DOHH2 (cell line): ENCODE measurements around the gene DISP2.

Source experiments
- CTCF ChIP-seq: fragments of 200-600 bp; sonication (generic); IDR thresholded peaks from one replicate; pipeline ENCODE4 v1.5.1; 2014; ENCODE audit warnings: antibody characterized with exemption, mild to moderate bottlenecking, low read depth, low read length; ENCODE audit not compliant: poor library complexity, severe bottlenecking
- EZH2phosphoT487 ChIP-seq: fragments of 200-600 bp; sonication (generic); IDR thresholded peaks from 2 replicates; pipeline ENCODE4 v1.6.1; 2017; ENCODE audit warnings: borderline replicate concordance, mild to moderate bottlenecking, antibody characterized with exemption, low read length, moderate library complexity, mixed read lengths

GRCh38 chr15:40310993-40311392 is 47.0 kb upstream of the DISP2 start:
- TF ChIP-seq CTCF, result no peak
- TF ChIP-seq EZH2phosphoT487, result no peak
